GM23338 (cell line): ENCODE measurements around the gene RAB31. TPM values are rescaled to one million over a fixed set of nuclear protein-coding genes. Genes with fewer than 3 reads are reported as not detected.
"Not testable (repeated sequence)": the region's sequence is repeated elsewhere in the genome, so short reads cannot be mapped to it uniquely, and the experiment has no call there.

Source experiments
- ATAC-seq: fragments of 200-7000 bp; cut with Tn5 transposase; 3 replicates; pipeline ENCODE4 v1.9.1; 2020
- DNase-seq: peaks from one replicate; pipeline ENCODE4 v3.0.0-alpha.2; 2015; ENCODE audit warnings: low spot score
- H2AFZ ChIP-seq: fragments of 200-600 bp; sonication (generic); 2 replicates; pipeline ENCODE4 v1.8.0; 2016; ENCODE audit warnings: antibody characterized with exemption, mild to moderate bottlenecking, moderate library complexity
- H3F3A ChIP-seq: fragments of 200-600 bp; sonication (generic); replicated peaks from 2 replicates; pipeline ENCODE4 v1.8.0; 2017; ENCODE audit warnings: antibody characterized with exemption, mixed run types, low read depth
- H3K27ac ChIP-seq: fragments of 200-600 bp; sonication (generic); 2 replicates; pipeline ENCODE4 v1.6.1; 2016; ENCODE audit warnings: low read depth
- H3K27me3 ChIP-seq: fragments of 200-600 bp; sonication (generic); 2 replicates; pipeline ENCODE4 v1.8.0; 2016; ENCODE audit warnings: mild to moderate bottlenecking, mixed run types, moderate library complexity; ENCODE audit not compliant: insufficient read depth
- H3K36me3 ChIP-seq: fragments of 200-600 bp; sonication (generic); 2 replicates; pipeline ENCODE4 v1.8.0; 2016; ENCODE audit warnings: mild to moderate bottlenecking; ENCODE audit not compliant: insufficient read depth
- H3K4me1 ChIP-seq: fragments of 200-600 bp; sonication (generic); 2 replicates; pipeline ENCODE4 v1.8.0; 2016; ENCODE audit warnings: mild to moderate bottlenecking, moderate library complexity; ENCODE audit not compliant: insufficient read depth
- H3K4me2 ChIP-seq: fragments of 200-600 bp; sonication (generic); 2 replicates; pipeline ENCODE4 v1.7.1; 2017; ENCODE audit warnings: mixed run types
- H3K4me3 ChIP-seq: fragments of 200-600 bp; sonication (generic); 2 replicates; pipeline ENCODE4 v1.6.1; 2016; ENCODE audit warnings: mixed run types
- H3K79me2 ChIP-seq: fragments of 200-600 bp; sonication (generic); replicated peaks from 2 replicates; pipeline ENCODE4 v1.8.0; 2017; ENCODE audit warnings: mild to moderate bottlenecking; ENCODE audit not compliant: insufficient read depth
- H3K9me2 ChIP-seq: fragments of 200-600 bp; sonication (generic); 2 replicates; pipeline ENCODE4 v1.8.0; 2017; ENCODE audit not compliant: insufficient read depth
- H4K20me1 ChIP-seq: fragments of 200-600 bp; sonication (generic); replicated peaks from 2 replicates; pipeline ENCODE4 v1.8.0; 2017; ENCODE audit warnings: mild to moderate bottlenecking; ENCODE audit not compliant: insufficient read depth
- H3K27ac Mint-ChIP-seq: 2 replicates; pipeline ENCODE4 v1.8.0; 2020; ENCODE audit warnings: inconsistent platforms, mild to moderate bottlenecking, moderate library complexity, mixed read lengths
- H3K27me3 Mint-ChIP-seq: 3 replicates; pipeline ENCODE4 v1.8.0; 2022; ENCODE audit warnings: low read depth, mild to moderate bottlenecking, moderate library complexity, mixed read lengths, inconsistent platforms; ENCODE audit not compliant: insufficient read depth, poor library complexity
- H3K36me3 Mint-ChIP-seq: 3 replicates; pipeline ENCODE4 v1.8.0; 2021; ENCODE audit warnings: low read depth, mild to moderate bottlenecking, inconsistent platforms, moderate library complexity, mixed read lengths
- H3K4me1 Mint-ChIP-seq: 3 replicates; pipeline ENCODE4 v1.8.0; 2020; ENCODE audit warnings: mild to moderate bottlenecking, inconsistent platforms, mixed read lengths
- H3K4me3 Mint-ChIP-seq: 3 replicates; pipeline ENCODE4 v1.8.0; 2021; ENCODE audit warnings: moderate library complexity, mild to moderate bottlenecking, inconsistent platforms, mixed read lengths
- H3K9me3 Mint-ChIP-seq: 3 replicates; pipeline ENCODE4 v1.8.0; 2020; ENCODE audit warnings: moderate library complexity, mild to moderate bottlenecking, inconsistent platforms, mixed read lengths
- CREB1 ChIP-seq: fragments of 250-450 bp; sonication (Bioruptor Pico); IDR thresholded peaks from 2 replicates; pipeline ENCODE4 v1.5.0; 2020; ENCODE audit warnings: low read depth, mild to moderate bottlenecking, moderate library complexity
- CTCF ChIP-seq, 2 experiments: fragments of 200-600 bp in 1 of 2; sonication (generic) in 1 of 2; conservative IDR thresholded peaks; 2 replicates each; pipeline versions ENCODE4 v1.5.1 to v1.6.1; 2016 to 2017; ENCODE audit warnings: antibody characterized with exemption in 2 of 2, low read depth in 2 of 2, mild to moderate bottlenecking in 2 of 2, moderate library complexity in 1 of 2
- ETS1 ChIP-seq: IDR thresholded peaks from 2 replicates; pipeline ENCODE4 v1.6.1; 2016; ENCODE audit warnings: antibody characterized with exemption
- EZH2phosphoT487 ChIP-seq: fragments of 200-600 bp; sonication (generic); IDR thresholded peaks from one replicate; pipeline ENCODE4 v1.8.1; 2018; ENCODE audit warnings: antibody characterized with exemption; ENCODE audit not compliant: unreplicated experiment
- POLR2AphosphoS5 ChIP-seq: IDR thresholded peaks from 2 replicates; pipeline ENCODE4 v1.6.1; 2016; ENCODE audit warnings: antibody characterized with exemption, low read depth
- ZNF114 ChIP-seq: fragments of 250-450 bp; sonication (Bioruptor Pico); IDR thresholded peaks from 2 replicates; pipeline ENCODE4 v1.5.0; 2020; ENCODE audit warnings: mild to moderate bottlenecking, moderate library complexity
- ZNF331 ChIP-seq: fragments of 250-450 bp; sonication (Bioruptor Pico); IDR thresholded peaks from 2 replicates; pipeline ENCODE4 v1.5.0; 2020; ENCODE audit warnings: low read depth, mild to moderate bottlenecking, moderate library complexity
- ZNF462 ChIP-seq: fragments of 250-450 bp; sonication (Bioruptor Pico); IDR thresholded peaks from 2 replicates; pipeline ENCODE4 v1.5.0; 2020; ENCODE audit warnings: mild to moderate bottlenecking, moderate library complexity
- polyA plus RNA-seq: library from polyadenylated mRNA; unstranded; fragments of >200 nt; fragmentation: Nextera tagmentation; extraction: Ambion mirVana; gene quantifications from 2 replicates; pipeline ENCODE4 v1.2.1, GENCODE V29; 2016
- total RNA-seq: library from RNA; depleted of rRNA; stranded (reverse); fragments of >200 nt; shearing (Covaris generic); gene quantifications from 2 replicates; pipeline ENCODE4 v1.2.3, GENCODE V29; 2014

The RAB31 gene
- total and polyA plus RNA-seq, 2 experiments from 2014 or later: 33.8 to 46.1 TPM

- Histone ChIP-seq H3K4me3 (no peak overlapping the region), H3K79me2 (peaks cover 9% of the 10 kb centered on the region; the same call in 1 of the 2 replicates), H3K4me2 (no peak overlapping the region), H3K4me1 (peaks cover 5% of the 10 kb centered on the region), H3F3A (no peaks in the 10 kb centered on the region), H2AFZ (no peak overlapping the region), H3K27ac (no peak overlapping the region), H3K27me3 (no peaks in the 10 kb centered on the region), H3K36me3 (peaks cover 3% of the 10 kb centered on the region; the same call in 1 of the 2 replicates), H3K9me2 (no peaks in the 10 kb centered on the region), H4K20me1 (0 out of 2 replicates have a peak, but pooled peaks cover 2% of the 10 kb centered on the region)
- no peaks in the 10 kb centered on the region for H3K9me3 Mint-ChIP-seq
- TF ChIP-seq CTCF (conservative IDR thresholded peaks at IDR 0.05; ENCODE audit: low read depth in 2 of 2) (no peak), CREB1 (no peak), ZNF462 (CRISPR knock-in tag) (no peak), ZNF114 (no peak), POLR2AphosphoS5 (no peak), EZH2phosphoT487 (no peak), ZNF331 (CRISPR knock-in tag) (no peak), ETS1 (no peak)
- no peak overlapping the region for H3K4me3 Mint-ChIP-seq
- ATAC-seq (no peak), DNase-seq (no peak)
- peaks cover 4% of the 10 kb centered on the region; the same call in 1 of the 3 replicates for H3K36me3 Mint-ChIP-seq
- H3K27me3 Mint-ChIP-seq: peaks cover 4% of the 10 kb centered on the region
- peaks cover 22% of the 10 kb centered on the region for H3K4me1 Mint-ChIP-seq
- H3K27ac Mint-ChIP-seq: no peak overlapping the region
These were observed 58.6 kb downstream of the RAB31 start for GRCh38 chr18:9766740-9767139.

- not testable (repeated sequence) for H3K4me3 ChIP-seq, H3K36me3 ChIP-seq, H3K9me2 ChIP-seq, H3K27ac Mint-ChIP-seq, ATAC-seq, DNase-seq, H3K4me3 Mint-ChIP-seq, H3K79me2 ChIP-seq, H3K4me2 ChIP-seq, H3K4me1 ChIP-seq, H3K9me3 Mint-ChIP-seq, H4K20me1 ChIP-seq, H3F3A ChIP-seq, H3K27ac ChIP-seq, H2AFZ ChIP-seq, H3K27me3 ChIP-seq, H3K36me3 Mint-ChIP-seq
- peaks cover 13% of the 10 kb centered on the region for H3K27me3 Mint-ChIP-seq
- H3K4me1 Mint-ChIP-seq: peaks cover 33% of the 10 kb centered on the region
These were observed 60.1 kb downstream of the RAB31 start for GRCh38 chr18:9768071-9768691.

GRCh38 chr18:9770111-9770510 is 62.0 kb downstream of the RAB31 start:
- not testable (repeated sequence) for H3K36me3 ChIP-seq, H3K27me3 ChIP-seq, H3K79me2 ChIP-seq, H2AFZ ChIP-seq, H4K20me1 ChIP-seq, H3F3A ChIP-seq, H3K4me2 ChIP-seq, H3K9me2 ChIP-seq, H3K4me3 Mint-ChIP-seq, H3K4me3 ChIP-seq, DNase-seq, H3K27ac Mint-ChIP-seq, ATAC-seq, H3K9me3 Mint-ChIP-seq, H3K36me3 Mint-ChIP-seq, H3K4me1 ChIP-seq
- 0 out of 2 replicates have a peak overlapping the region, but pooled peaks have one; percentile 59 for H3K27ac ChIP-seq
- Mint-ChIP-seq H3K27me3 (peaks cover 13% of the 10 kb centered on the region), H3K4me1 (peaks cover 33% of the 10 kb centered on the region)
